ENCODE data around the gene FARP1. TPM values are rescaled to one million over a fixed set of nuclear protein-coding genes. Genes with fewer than 3 reads are reported as not detected.

The FARP1 gene
- polyA plus RNA-seq, 2 of the 4 experiments (the other 2 are of a cell fraction) = 9.4 to 13.0 TPM

DNA sequence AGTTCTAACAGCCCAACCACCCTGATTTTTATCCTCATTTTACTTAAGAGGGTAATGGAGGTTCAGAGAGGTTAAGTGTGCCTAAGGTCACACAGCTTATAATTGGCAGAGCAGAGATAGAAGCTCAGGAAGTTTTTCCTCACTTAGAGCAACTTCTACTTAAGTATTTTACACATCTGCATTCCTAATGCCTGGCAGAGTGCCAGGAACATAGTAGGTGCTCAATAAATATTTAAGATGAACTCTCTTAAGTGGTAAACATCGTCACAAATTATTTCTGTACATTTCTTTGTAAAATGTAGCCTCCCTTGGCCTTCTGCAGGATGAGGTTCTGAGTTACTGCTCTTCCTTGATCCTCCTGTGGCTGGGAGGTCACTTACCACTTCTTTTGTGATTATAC lies 14.7 kb downstream of the FARP1 start:
- DNase-seq (ENCODE audit: low read depth in 1 of 2, low spot score in 1 of 2) (no peak), ATAC-seq (no peak), FAIRE-seq (no peak)
- no peak for TF ChIP-seq ESRRA (IDR thresholded peaks at IDR 0.05; ENCODE audit: borderline replicate concordance, low read length)
- no peak for TF ChIP-seq RCOR1 (IDR thresholded peaks at IDR 0.05; ENCODE audit: low read depth, low read length)
- TF ChIP-seq, protein P1, sequence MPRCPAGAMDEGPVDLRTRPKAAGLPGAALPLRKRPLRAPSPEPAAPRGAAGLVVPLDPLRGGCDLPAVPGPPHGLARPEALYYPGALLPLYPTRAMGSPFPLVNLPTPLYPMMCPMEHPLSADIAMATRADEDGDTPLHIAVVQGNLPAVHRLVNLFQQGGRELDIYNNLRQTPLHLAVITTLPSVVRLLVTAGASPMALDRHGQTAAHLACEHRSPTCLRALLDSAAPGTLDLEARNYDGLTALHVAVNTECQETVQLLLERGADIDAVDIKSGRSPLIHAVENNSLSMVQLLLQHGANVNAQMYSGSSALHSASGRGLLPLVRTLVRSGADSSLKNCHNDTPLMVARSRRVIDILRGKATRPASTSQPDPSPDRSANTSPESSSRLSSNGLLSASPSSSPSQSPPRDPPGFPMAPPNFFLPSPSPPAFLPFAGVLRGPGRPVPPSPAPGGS (IDR thresholded peaks at IDR 0.05) = no peak
- TF ChIP-seq NR3C1 (IDR thresholded peaks at IDR 0.05) = no peak
- no peak for TF ChIP-seq CHD2 (IDR thresholded peaks at IDR 0.05; ENCODE audit: low read length, partially characterized antibody)
- no peak for TF ChIP-seq TFCP2L1 (CRISPR knock-in tag; IDR thresholded peaks at IDR 0.05)
- TF ChIP-seq JUN (IDR thresholded peaks at IDR 0.05) = no peak
- TF ChIP-seq POLR2AphosphoS2 (conservative IDR thresholded peaks at IDR 0.05; ENCODE audit: low read length) = no peak
- TF ChIP-seq HOXA7 (CRISPR knock-in tag; IDR thresholded peaks at IDR 0.05) = no peak
- TF ChIP-seq, protein P2, sequence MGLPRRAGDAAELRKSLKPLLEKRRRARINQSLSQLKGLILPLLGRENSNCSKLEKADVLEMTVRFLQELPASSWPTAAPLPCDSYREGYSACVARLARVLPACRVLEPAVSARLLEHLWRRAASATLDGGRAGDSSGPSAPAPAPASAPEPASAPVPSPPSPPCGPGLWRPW (IDR thresholded peaks at IDR 0.05) = no peak
- no peak for TF ChIP-seq SREBF2 (IDR thresholded peaks at IDR 0.05)
- TF ChIP-seq EHMT2 (IDR thresholded peaks at IDR 0.05; ENCODE audit: low read depth) = no peak
- TF ChIP-seq CBX8 (IDR thresholded peaks at IDR 0.05) = no peak
- TF ChIP-seq HEYL (CRISPR knock-in tag; IDR thresholded peaks at IDR 0.05) = no peak
- TF ChIP-seq NFE2L2 (conservative IDR thresholded peaks at IDR 0.05; ENCODE audit: low read length) = no peak
- TF ChIP-seq SMC3 (IDR thresholded peaks at IDR 0.05) = no peak
- no peaks in the 10 kb centered on the region for H3K4me1 ChIP-seq
- H3K4me3 ChIP-seq = no peak overlapping the region
- POLR2A ChIA-PET = no interaction called here
- H3K9me3 ChIP-seq = no peaks in the 10 kb centered on the region
- WGBS (ENCODE audit: missing lambda C conversion rate) = 94% methylated on average over 1 of the region's 1 CpG
- CTCF ChIA-PET = no interaction called here
- H3K4me2 ChIP-seq = no peak overlapping the region
- no peak overlapping the region for H3K27ac ChIP-seq

DNA sequence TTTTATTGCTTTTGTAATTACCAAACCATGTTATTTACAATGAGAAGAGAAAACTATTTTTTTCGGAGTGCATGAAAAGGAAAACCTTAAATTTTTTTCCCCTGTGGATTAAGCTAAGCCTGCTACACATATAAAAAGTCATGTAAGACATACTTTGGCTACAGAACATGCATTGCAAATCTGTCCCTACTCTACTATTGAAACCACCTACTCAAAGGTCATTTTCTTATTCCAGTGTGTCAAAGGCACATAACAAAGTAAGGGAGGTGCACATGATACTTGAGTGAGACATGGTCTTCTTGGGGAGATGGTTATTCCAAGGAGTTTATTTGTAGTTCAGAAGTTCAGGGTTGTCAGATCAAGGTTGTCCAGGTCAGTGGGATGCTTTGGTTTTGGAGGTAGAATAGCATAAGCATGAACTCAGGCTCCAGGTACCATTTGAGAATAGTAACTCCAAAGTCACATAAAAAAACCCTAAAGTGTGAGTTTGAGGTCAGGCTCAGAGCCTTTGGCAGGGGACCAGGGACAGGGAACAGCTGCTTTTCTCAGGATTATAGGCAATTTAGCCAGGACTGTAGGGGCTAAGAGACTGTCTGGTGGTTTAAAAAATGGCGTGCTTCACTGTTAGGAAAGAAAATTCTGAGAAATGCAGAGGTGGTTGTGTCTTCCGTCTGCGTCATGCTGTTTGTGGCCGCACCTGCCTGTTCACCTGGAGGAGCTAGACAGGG lies 15.4 kb downstream of the FARP1 start:
- Histone ChIP-seq H3K4me2 (no peak overlapping the region), H3K4me1 (no peaks in the 10 kb centered on the region), H3K9me3 (no peaks in the 10 kb centered on the region), H3K27ac (no peak overlapping the region), H3K4me3 (no peak overlapping the region)
- ChIA-PET CTCF (no interaction called here), POLR2A (no interaction called here)
- FAIRE-seq = no peak
- WGBS (ENCODE audit: missing lambda C conversion rate) = 96% methylated on average over 5 of the region's 5 CpGs
- ATAC-seq = no peak
- no peak for DNase-seq (ENCODE audit: low read depth in 1 of 2, low spot score in 1 of 2)
- TF ChIP-seq HOXB13 (CRISPR knock-in tag; IDR thresholded peaks at IDR 0.05; ENCODE audit: low read depth) = no peak
- no peak for TF ChIP-seq ESRRA (IDR thresholded peaks at IDR 0.05; ENCODE audit: borderline replicate concordance, low read length)
- TF ChIP-seq RAD21 (conservative IDR thresholded peaks at IDR 0.05 in 1 of 2, IDR thresholded peaks at IDR 0.05 in 1 of 2) = no peak
- no peak for TF ChIP-seq CEBPB (IDR thresholded peaks at IDR 0.05)
- TF ChIP-seq MAFK (IDR thresholded peaks at IDR 0.05; ENCODE audit: partially characterized antibody) = no peak
- no peak for TF ChIP-seq HOXA7 (CRISPR knock-in tag; IDR thresholded peaks at IDR 0.05)

DNA sequence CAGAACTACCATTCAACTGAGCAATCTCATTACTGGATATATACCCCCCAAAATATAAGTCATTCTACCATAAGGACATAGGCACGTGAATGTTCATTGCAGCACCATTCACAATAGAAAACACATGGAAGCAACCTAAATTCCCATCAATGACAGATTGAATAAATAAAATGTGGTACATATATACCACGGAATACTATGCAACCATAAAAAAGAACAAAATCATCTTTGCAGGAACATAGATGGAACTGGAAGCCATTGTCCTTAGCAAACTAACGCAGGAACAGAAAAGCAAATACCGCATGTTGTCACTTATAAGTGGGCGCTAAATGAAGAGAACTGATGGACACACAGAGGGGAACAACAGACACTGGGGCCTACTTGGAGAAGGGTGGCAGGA lies 20.0 kb downstream of the FARP1 start:
- ATAC-seq (no peak), FAIRE-seq (no peak), DNase-seq (ENCODE audit: low read depth in 1 of 2, low spot score in 1 of 2) (no peak)
- Histone ChIP-seq H3K9me3 (no peaks in the 10 kb centered on the region), H3K4me3 (no peak overlapping the region), H3K4me1 (no peaks in the 10 kb centered on the region), H3K27ac (no peak overlapping the region), H3K4me2 (no peak overlapping the region)
- ChIA-PET POLR2A (no interaction called here), CTCF (no interaction called here)
- 92% methylated on average over 5 of the region's 5 CpGs for WGBS (ENCODE audit: missing lambda C conversion rate)
- TF ChIP-seq KDM5A (IDR thresholded peaks at IDR 0.05) = no peak
- TF ChIP-seq ZNF302 (CRISPR knock-in tag; IDR thresholded peaks at IDR 0.05) = no peak
- no peak for TF ChIP-seq FOSL2 (IDR thresholded peaks at IDR 0.05)
- TF ChIP-seq FOSL2 (CRISPR knock-in tag; IDR thresholded peaks at IDR 0.05) = no peak
- TF ChIP-seq HDAC2 (IDR thresholded peaks at IDR 0.05) = no peak
- TF ChIP-seq, protein P3, sequence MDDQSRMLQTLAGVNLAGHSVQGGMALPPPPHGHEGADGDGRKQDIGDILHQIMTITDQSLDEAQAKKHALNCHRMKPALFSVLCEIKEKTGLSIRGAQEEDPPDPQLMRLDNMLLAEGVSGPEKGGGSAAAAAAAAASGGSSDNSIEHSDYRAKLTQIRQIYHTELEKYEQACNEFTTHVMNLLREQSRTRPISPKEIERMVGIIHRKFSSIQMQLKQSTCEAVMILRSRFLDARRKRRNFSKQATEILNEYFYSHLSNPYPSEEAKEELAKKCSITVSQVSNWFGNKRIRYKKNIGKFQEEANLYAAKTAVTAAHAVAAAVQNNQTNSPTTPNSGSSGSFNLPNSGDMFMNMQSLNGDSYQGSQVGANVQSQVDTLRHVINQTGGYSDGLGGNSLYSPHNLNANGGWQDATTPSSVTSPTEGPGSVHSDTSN (IDR thresholded peaks at IDR 0.05) = no peak
- TF ChIP-seq RFX5 (IDR thresholded peaks at IDR 0.05) = no peak
- TF ChIP-seq, protein P1 (IDR thresholded peaks at IDR 0.05) = no peak
- no peak for TF ChIP-seq RARB (CRISPR knock-in tag; IDR thresholded peaks at IDR 0.05)
- no peak for TF ChIP-seq ESRRA (IDR thresholded peaks at IDR 0.05; ENCODE audit: borderline replicate concordance, low read length)
- TF ChIP-seq, protein P4, sequence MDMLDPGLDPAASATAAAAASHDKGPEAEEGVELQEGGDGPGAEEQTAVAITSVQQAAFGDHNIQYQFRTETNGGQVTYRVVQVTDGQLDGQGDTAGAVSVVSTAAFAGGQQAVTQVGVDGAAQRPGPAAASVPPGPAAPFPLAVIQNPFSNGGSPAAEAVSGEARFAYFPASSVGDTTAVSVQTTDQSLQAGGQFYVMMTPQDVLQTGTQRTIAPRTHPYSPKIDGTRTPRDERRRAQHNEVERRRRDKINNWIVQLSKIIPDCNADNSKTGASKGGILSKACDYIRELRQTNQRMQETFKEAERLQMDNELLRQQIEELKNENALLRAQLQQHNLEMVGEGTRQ (IDR thresholded peaks at IDR 0.05) = no peak
- TF ChIP-seq MAZ (IDR thresholded peaks at IDR 0.05; ENCODE audit: borderline replicate concordance, low read depth, low read length) = no peak
- TF ChIP-seq, protein P5, sequence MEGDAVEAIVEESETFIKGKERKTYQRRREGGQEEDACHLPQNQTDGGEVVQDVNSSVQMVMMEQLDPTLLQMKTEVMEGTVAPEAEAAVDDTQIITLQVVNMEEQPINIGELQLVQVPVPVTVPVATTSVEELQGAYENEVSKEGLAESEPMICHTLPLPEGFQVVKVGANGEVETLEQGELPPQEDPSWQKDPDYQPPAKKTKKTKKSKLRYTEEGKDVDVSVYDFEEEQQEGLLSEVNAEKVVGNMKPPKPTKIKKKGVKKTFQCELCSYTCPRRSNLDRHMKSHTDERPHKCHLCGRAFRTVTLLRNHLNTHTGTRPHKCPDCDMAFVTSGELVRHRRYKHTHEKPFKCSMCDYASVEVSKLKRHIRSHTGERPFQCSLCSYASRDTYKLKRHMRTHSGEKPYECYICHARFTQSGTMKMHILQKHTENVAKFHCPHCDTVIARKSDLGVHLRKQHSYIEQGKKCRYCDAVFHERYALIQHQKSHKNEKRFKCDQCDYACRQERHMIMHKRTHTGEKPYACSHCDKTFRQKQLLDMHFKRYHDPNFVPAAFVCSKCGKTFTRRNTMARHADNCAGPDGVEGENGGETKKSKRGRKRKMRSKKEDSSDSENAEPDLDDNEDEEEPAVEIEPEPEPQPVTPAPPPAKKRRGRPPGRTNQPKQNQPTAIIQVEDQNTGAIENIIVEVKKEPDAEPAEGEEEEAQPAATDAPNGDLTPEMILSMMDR (IDR thresholded peaks at IDR 0.05) = no peak

Measured in A549 (cell line).